ENCODE results near the gene ME3. TPM values are rescaled to one million over a fixed set of nuclear protein-coding genes. Genes with fewer than 3 reads are reported as not detected.

The ME3 gene
- total and polyA plus RNA-seq, 2 donors (not counting 1 experiment from before 2014, with no cell fraction given): 8.8 to 50.7 TPM

GRCh38 chr11:86478348-86478747 is 194.1 kb downstream of the ME3 start:
- H3K4me1 ChIP-seq (ENCODE audit: control insufficient read depth, extremely low read depth, insufficient read depth, low read length): peaks cover 17% of the 10 kb centered on the region
- H3K4me3 ChIP-seq (replicated peaks in 1 of 4; ENCODE audit: control extremely low read depth in 1 of 4, insufficient read depth in 1 of 4, low read depth in 3 of 4, low read length in 4 of 4): no peak overlapping the region
- H3K4me2 ChIP-seq (ENCODE audit: extremely low read depth, insufficient read depth, low read length): no peak overlapping the region

GRCh38 chr11:86477495-86478155 is 194.8 kb downstream of the ME3 start:
- DNase-seq (ENCODE audit: low read depth in 2 of 2): peak in 1 of 2 donors; percentile 76
- no peak overlapping the region for H3K9ac ChIP-seq (ENCODE audit: insufficient read depth, low read length)
- TF ChIP-seq CTCF (conservative IDR thresholded peaks at IDR 0.05 in 1 of 2, IDR thresholded peaks at IDR 0.05 in 1 of 2; ENCODE audit: low read depth in 1 of 2, low read length in 2 of 2) (no peak), EZH2 (IDR thresholded peaks at IDR 0.05; ENCODE audit: low read length, missing control alignments) (no peak)

More at GRCh38 chr11:86478348-86478747, 194.1 kb downstream of the ME3 start:
- H3K36me3 ChIP-seq (ENCODE audit: control insufficient read depth, insufficient read depth, low read length): no peaks in the 10 kb centered on the region
- no peaks in the 10 kb centered on the region for H3K9me3 ChIP-seq (ENCODE audit: control insufficient read depth, insufficient read depth, low read depth, low read length)
- TF ChIP-seq EZH2 (IDR thresholded peaks at IDR 0.05; ENCODE audit: low read length, missing control alignments): no peak
- TF ChIP-seq CTCF (conservative IDR thresholded peaks at IDR 0.05 in 1 of 2, IDR thresholded peaks at IDR 0.05 in 1 of 2; ENCODE audit: low read depth in 1 of 2, low read length in 2 of 2): no peak
- H3K79me2 ChIP-seq (ENCODE audit: control insufficient read depth, insufficient read depth, low read length): no peaks in the 10 kb centered on the region
- H3K27ac ChIP-seq (ENCODE audit: insufficient read depth, low read length): no peak overlapping the region
- DNase-seq (ENCODE audit: low read depth in 2 of 2): no peak
- no peak overlapping the region for H2AFZ ChIP-seq (ENCODE audit: low read length)
- no peak overlapping the region for H3K9ac ChIP-seq (ENCODE audit: insufficient read depth, low read length)
- no peaks in the 10 kb centered on the region for H4K20me1 ChIP-seq (ENCODE audit: control insufficient read depth, extremely low read depth, insufficient read depth, low read length)
- no peaks in the 10 kb centered on the region for H3K27me3 ChIP-seq (ENCODE audit: control insufficient read depth, insufficient read depth, low read length)

GRCh38 chr11:86476109-86476861 is 196.1 kb downstream of the ME3 start:
- Histone ChIP-seq H4K20me1 (ENCODE audit: control insufficient read depth, extremely low read depth, insufficient read depth, low read length) (no peaks in the 10 kb centered on the region), H3K27ac (ENCODE audit: insufficient read depth, low read length) (no peak overlapping the region), H3K27me3 (ENCODE audit: control insufficient read depth, insufficient read depth, low read length) (no peaks in the 10 kb centered on the region), H3K4me3 (replicated peaks in 1 of 4; ENCODE audit: control extremely low read depth in 1 of 4, insufficient read depth in 1 of 4, low read depth in 3 of 4, low read length in 4 of 4) (no peak overlapping the region), H3K9ac (ENCODE audit: insufficient read depth, low read length) (no peak overlapping the region), H3K36me3 (ENCODE audit: control insufficient read depth, insufficient read depth, low read length) (no peaks in the 10 kb centered on the region), H2AFZ (ENCODE audit: low read length) (no peak overlapping the region), H3K4me1 (ENCODE audit: control insufficient read depth, extremely low read depth, insufficient read depth, low read length) (peaks cover 13% of the 10 kb centered on the region), H3K4me2 (ENCODE audit: extremely low read depth, insufficient read depth, low read length) (peak overlapping the region; percentile 20), H3K79me2 (ENCODE audit: control insufficient read depth, insufficient read depth, low read length) (no peaks in the 10 kb centered on the region), H3K9me3 (ENCODE audit: control insufficient read depth, insufficient read depth, low read depth, low read length) (no peaks in the 10 kb centered on the region)
- no peak for DNase-seq (ENCODE audit: low read depth in 2 of 2)
- TF ChIP-seq EZH2 (IDR thresholded peaks at IDR 0.05; ENCODE audit: low read length, missing control alignments): no peak
- no peak for TF ChIP-seq CTCF (conservative IDR thresholded peaks at IDR 0.05 in 1 of 2, IDR thresholded peaks at IDR 0.05 in 1 of 2; ENCODE audit: low read depth in 1 of 2, low read length in 2 of 2)

More at GRCh38 chr11:86477495-86478155, 194.8 kb downstream of the ME3 start:
- peaks cover 17% of the 10 kb centered on the region for H3K4me1 ChIP-seq (ENCODE audit: control insufficient read depth, extremely low read depth, insufficient read depth, low read length)
- H3K79me2 ChIP-seq (ENCODE audit: control insufficient read depth, insufficient read depth, low read length): no peaks in the 10 kb centered on the region
- no peak overlapping the region for H3K27ac ChIP-seq (ENCODE audit: insufficient read depth, low read length)
- H3K27me3 ChIP-seq (ENCODE audit: control insufficient read depth, insufficient read depth, low read length): no peaks in the 10 kb centered on the region
- H2AFZ ChIP-seq (ENCODE audit: low read length): no peak overlapping the region
- H3K9me3 ChIP-seq (ENCODE audit: control insufficient read depth, insufficient read depth, low read depth, low read length): no peaks in the 10 kb centered on the region
- no peaks in the 10 kb centered on the region for H3K36me3 ChIP-seq (ENCODE audit: control insufficient read depth, insufficient read depth, low read length)
- H4K20me1 ChIP-seq (ENCODE audit: control insufficient read depth, extremely low read depth, insufficient read depth, low read length): no peaks in the 10 kb centered on the region
- no peak overlapping the region for H3K4me2 ChIP-seq (ENCODE audit: extremely low read depth, insufficient read depth, low read length)
- H3K4me3 ChIP-seq (replicated peaks in 1 of 4; ENCODE audit: control extremely low read depth in 1 of 4, insufficient read depth in 1 of 4, low read depth in 3 of 4, low read length in 4 of 4): no peak overlapping the region

Data from fibroblast of lung (primary cell).